Stomach (tissue), 4 donors: Measurements from ENCODE around the gene NANOS1.

Experiments used
- EP300 ChIP-seq: sonication (generic); formaldehyde crosslinking; IDR thresholded peaks from one replicate; pipeline ENCODE4 v1.6.1; 2017; ENCODE audit warnings: antibody characterized with exemption
- POLR2A ChIP-seq, 4 donors: fragments of 450-650 bp; IDR thresholded peaks; one replicate each; pipeline ENCODE4 v1.6.1; 2016; ENCODE audit warnings: antibody characterized with exemption in 4 of 4, control low read depth in 2 of 4, mild to moderate bottlenecking in 1 of 4, moderate library complexity in 1 of 4
- POLR2AphosphoS5 ChIP-seq, 3 donors: sonication (generic); formaldehyde crosslinking; IDR thresholded peaks; one replicate each; pipeline ENCODE4 v1.6.1; 2016; ENCODE audit warnings: antibody characterized with exemption in 3 of 3
- TF ChIP-seq, protein P1 (sequence below), 7 experiments: fragments of 450-650 bp in 4 of 7; fragments of 200-600 bp in 3 of 7; sonication (generic) in 3 of 7; IDR thresholded peaks; one replicate each; pipeline ENCODE4 v1.5.1; 2016 to 2019; ENCODE audit warnings: antibody characterized with exemption in 7 of 7, control low read depth in 2 of 7, mild to moderate bottlenecking in 1 of 7

DNA sequence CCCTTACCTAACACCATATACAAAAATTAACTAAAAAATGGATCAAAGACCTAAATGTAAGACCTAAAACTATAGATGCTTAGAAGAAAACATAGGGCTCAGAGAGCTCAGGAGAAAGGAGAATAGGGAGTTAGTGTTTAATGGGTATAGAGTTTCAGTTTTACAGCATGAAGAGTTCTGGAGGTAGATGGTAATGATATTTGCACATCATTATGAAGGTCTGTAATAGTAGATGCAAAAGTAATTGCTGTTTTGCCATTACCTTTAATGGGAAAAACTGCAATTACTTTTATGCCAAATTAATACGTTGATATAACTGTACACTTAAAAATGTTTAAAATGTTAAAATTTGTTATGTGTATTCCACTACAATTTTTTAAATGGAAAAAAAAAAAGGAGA, 39.2 kb upstream of the NANOS1 start:
- TF ChIP-seq, protein P1, sequence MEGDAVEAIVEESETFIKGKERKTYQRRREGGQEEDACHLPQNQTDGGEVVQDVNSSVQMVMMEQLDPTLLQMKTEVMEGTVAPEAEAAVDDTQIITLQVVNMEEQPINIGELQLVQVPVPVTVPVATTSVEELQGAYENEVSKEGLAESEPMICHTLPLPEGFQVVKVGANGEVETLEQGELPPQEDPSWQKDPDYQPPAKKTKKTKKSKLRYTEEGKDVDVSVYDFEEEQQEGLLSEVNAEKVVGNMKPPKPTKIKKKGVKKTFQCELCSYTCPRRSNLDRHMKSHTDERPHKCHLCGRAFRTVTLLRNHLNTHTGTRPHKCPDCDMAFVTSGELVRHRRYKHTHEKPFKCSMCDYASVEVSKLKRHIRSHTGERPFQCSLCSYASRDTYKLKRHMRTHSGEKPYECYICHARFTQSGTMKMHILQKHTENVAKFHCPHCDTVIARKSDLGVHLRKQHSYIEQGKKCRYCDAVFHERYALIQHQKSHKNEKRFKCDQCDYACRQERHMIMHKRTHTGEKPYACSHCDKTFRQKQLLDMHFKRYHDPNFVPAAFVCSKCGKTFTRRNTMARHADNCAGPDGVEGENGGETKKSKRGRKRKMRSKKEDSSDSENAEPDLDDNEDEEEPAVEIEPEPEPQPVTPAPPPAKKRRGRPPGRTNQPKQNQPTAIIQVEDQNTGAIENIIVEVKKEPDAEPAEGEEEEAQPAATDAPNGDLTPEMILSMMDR (IDR thresholded peaks at IDR 0.05), result no peak
- TF ChIP-seq POLR2A (IDR thresholded peaks at IDR 0.05) (no peak), POLR2AphosphoS5 (IDR thresholded peaks at IDR 0.05) (no peak), EP300 (no peak)
